ENCODE measurements around the gene MUC5AC.

MUC5AC gene

GRCh38 chr11:1234054-1234720 is 76.4 kb downstream of the MUC5AC start:
- CTCF ChIA-PET: no interaction called here
- Histone ChIP-seq H3K36me3 (ENCODE audit: control insufficient read depth in 4 of 4, insufficient read depth in 4 of 4, low read length in 3 of 4) (no peaks in the 10 kb centered on the region), H3K27ac (ENCODE audit: insufficient read depth in 1 of 2, low read depth in 1 of 2, low read length in 2 of 2, poor library complexity in 1 of 2, severe bottlenecking in 2 of 2) (no peak overlapping the region), H3K4me1 (ENCODE audit: control extremely low read depth in 1 of 4, control insufficient read depth in 4 of 4, insufficient read depth in 4 of 4, low read length in 3 of 4) (no peaks in the 10 kb centered on the region), H3K27me3 (replicated peaks in 2 of 5; ENCODE audit: control insufficient read depth in 4 of 5, insufficient read depth in 5 of 5, low read length in 4 of 5) (no peaks in the 10 kb centered on the region), H3K9me3 (ENCODE audit: control extremely low read depth in 1 of 5, control insufficient read depth in 4 of 5, insufficient read depth in 2 of 5, low read depth in 1 of 5, low read length in 4 of 5) (no peaks in the 10 kb centered on the region), H3K4me3 (ENCODE audit: control insufficient read depth in 1 of 7, extremely low read depth in 1 of 7, insufficient read depth in 4 of 7, low read depth in 2 of 7, low read length in 6 of 7) (no peak overlapping the region)
- DNase-seq: no peak
- WGBS (ENCODE audit: insufficient coverage): 86% methylated on average over 14 of the region's 22 CpGs
- POLR2A ChIA-PET: no interaction called here

- H3K4me3 ChIP-seq (ENCODE audit: control insufficient read depth in 1 of 7, extremely low read depth in 1 of 7, insufficient read depth in 4 of 7, low read depth in 2 of 7, low read length in 6 of 7): no peak overlapping the region
- no peak overlapping the region for H3K27ac ChIP-seq (ENCODE audit: insufficient read depth in 1 of 2, low read depth in 1 of 2, low read length in 2 of 2, poor library complexity in 1 of 2, severe bottlenecking in 2 of 2)
- no peak for DNase-seq
- ChIA-PET CTCF (no interaction called here), POLR2A (no interaction called here)
- WGBS (ENCODE audit: insufficient coverage): 91% methylated on average over 21 of the region's 23 CpGs
- no peaks in the 10 kb centered on the region for H3K9me3 ChIP-seq (ENCODE audit: control extremely low read depth in 1 of 5, control insufficient read depth in 4 of 5, insufficient read depth in 2 of 5, low read depth in 1 of 5, low read length in 4 of 5)
- H3K36me3 ChIP-seq (ENCODE audit: control insufficient read depth in 4 of 4, insufficient read depth in 4 of 4, low read length in 3 of 4): no peaks in the 10 kb centered on the region
- H3K27me3 ChIP-seq (replicated peaks in 2 of 5; ENCODE audit: control insufficient read depth in 4 of 5, insufficient read depth in 5 of 5, low read length in 4 of 5): no peaks in the 10 kb centered on the region
- no peaks in the 10 kb centered on the region for H3K4me1 ChIP-seq (ENCODE audit: control extremely low read depth in 1 of 4, control insufficient read depth in 4 of 4, insufficient read depth in 4 of 4, low read length in 3 of 4)
Observed at GRCh38 chr11:1234771-1235305, 77.1 kb downstream of the MUC5AC start.

- H3K27ac ChIP-seq (ENCODE audit: insufficient read depth in 1 of 2, low read depth in 1 of 2, low read length in 2 of 2, poor library complexity in 1 of 2, severe bottlenecking in 2 of 2): no peak overlapping the region
- H3K4me1 ChIP-seq (ENCODE audit: control extremely low read depth in 1 of 4, control insufficient read depth in 4 of 4, insufficient read depth in 4 of 4, low read length in 3 of 4): no peaks in the 10 kb centered on the region
- CTCF ChIA-PET: no interaction called here
- peaks cover 0 to under 1% (median 0%) of the 10 kb centered on the region in 5 experiments for H3K9me3 ChIP-seq (ENCODE audit: control extremely low read depth in 1 of 5, control insufficient read depth in 4 of 5, insufficient read depth in 2 of 5, low read depth in 1 of 5, low read length in 4 of 5)
- H3K27me3 ChIP-seq (replicated peaks in 2 of 5; ENCODE audit: control insufficient read depth in 4 of 5, insufficient read depth in 5 of 5, low read length in 4 of 5): no peaks in the 10 kb centered on the region
- 87% methylated on average over 17 of the region's 23 CpGs for WGBS (ENCODE audit: insufficient coverage)
- no peak for DNase-seq
- POLR2A ChIA-PET: interaction anchor here (0.6 kb wide), 1 partner anchor 394 kb away, joined by 3 read pairs; no protein-coding TSS in a partner anchor
- no peaks in the 10 kb centered on the region for H3K36me3 ChIP-seq (ENCODE audit: control insufficient read depth in 4 of 4, insufficient read depth in 4 of 4, low read length in 3 of 4)
- no peak overlapping the region for H3K4me3 ChIP-seq (ENCODE audit: control insufficient read depth in 1 of 7, extremely low read depth in 1 of 7, insufficient read depth in 4 of 7, low read depth in 2 of 7, low read length in 6 of 7)
Observed at GRCh38 chr11:1235306-1235900, 77.7 kb downstream of the MUC5AC start.

GRCh38 chr11:1235901-1236315 is 78.2 kb downstream of the MUC5AC start:
- no peaks in the 10 kb centered on the region for H3K4me1 ChIP-seq (ENCODE audit: control extremely low read depth in 1 of 4, control insufficient read depth in 4 of 4, insufficient read depth in 4 of 4, low read length in 3 of 4)
- no peak overlapping the region for H3K27ac ChIP-seq (ENCODE audit: insufficient read depth in 1 of 2, low read depth in 1 of 2, low read length in 2 of 2, poor library complexity in 1 of 2, severe bottlenecking in 2 of 2)
- peaks cover 0 to 5% (median 0%) of the 10 kb centered on the region in 5 experiments for H3K9me3 ChIP-seq (ENCODE audit: control extremely low read depth in 1 of 5, control insufficient read depth in 4 of 5, insufficient read depth in 2 of 5, low read depth in 1 of 5, low read length in 4 of 5)
- H3K27me3 ChIP-seq (replicated peaks in 2 of 5; ENCODE audit: control insufficient read depth in 4 of 5, insufficient read depth in 5 of 5, low read length in 4 of 5): no peaks in the 10 kb centered on the region
- no peaks in the 10 kb centered on the region for H3K36me3 ChIP-seq (ENCODE audit: control insufficient read depth in 4 of 4, insufficient read depth in 4 of 4, low read length in 3 of 4)
- no peak for DNase-seq
- ChIA-PET POLR2A (interaction anchor here (0.6 kb wide), 1 partner anchor 394 kb away, joined by 3 read pairs; no protein-coding TSS in a partner anchor), CTCF (no interaction called here)
- H3K4me3 ChIP-seq (ENCODE audit: control insufficient read depth in 1 of 7, extremely low read depth in 1 of 7, insufficient read depth in 4 of 7, low read depth in 2 of 7, low read length in 6 of 7): no peak overlapping the region
- 84% methylated on average over 13 of the region's 16 CpGs for WGBS (ENCODE audit: insufficient coverage)

- Histone ChIP-seq H3K36me3 (ENCODE audit: control insufficient read depth in 4 of 4, insufficient read depth in 4 of 4, low read length in 3 of 4) (no peaks in the 10 kb centered on the region), H3K27ac (ENCODE audit: insufficient read depth in 1 of 2, low read depth in 1 of 2, low read length in 2 of 2, poor library complexity in 1 of 2, severe bottlenecking in 2 of 2) (no peak overlapping the region), H3K27me3 (replicated peaks in 2 of 5; ENCODE audit: control insufficient read depth in 4 of 5, insufficient read depth in 5 of 5, low read length in 4 of 5) (no peaks in the 10 kb centered on the region), H3K4me1 (ENCODE audit: control extremely low read depth in 1 of 4, control insufficient read depth in 4 of 4, insufficient read depth in 4 of 4, low read length in 3 of 4) (no peaks in the 10 kb centered on the region), H3K4me3 (ENCODE audit: control insufficient read depth in 1 of 7, extremely low read depth in 1 of 7, insufficient read depth in 4 of 7, low read depth in 2 of 7, low read length in 6 of 7) (no peak overlapping the region), H3K9me3 (ENCODE audit: control extremely low read depth in 1 of 5, control insufficient read depth in 4 of 5, insufficient read depth in 2 of 5, low read depth in 1 of 5, low read length in 4 of 5) (peaks cover 0 to 11% (median 0%) of the 10 kb centered on the region in 5 experiments)
- WGBS (ENCODE audit: insufficient coverage): 93% methylated on average over 36 of the region's 37 CpGs
- ChIA-PET POLR2A (no interaction called here), CTCF (no interaction called here)
- DNase-seq: no peak
Observed at GRCh38 chr11:1236316-1237127, 78.8 kb downstream of the MUC5AC start.

- no peaks in the 10 kb centered on the region for H3K27me3 ChIP-seq (replicated peaks in 2 of 5; ENCODE audit: control insufficient read depth in 4 of 5, insufficient read depth in 5 of 5, low read length in 4 of 5)
- ChIA-PET CTCF (no interaction called here), POLR2A (no interaction called here)
- H3K9me3 ChIP-seq (ENCODE audit: control extremely low read depth in 1 of 5, control insufficient read depth in 4 of 5, insufficient read depth in 2 of 5, low read depth in 1 of 5, low read length in 4 of 5): peaks cover 0 to 18% (median 0%) of the 10 kb centered on the region in 5 experiments
- H3K4me1 ChIP-seq (ENCODE audit: control extremely low read depth in 1 of 4, control insufficient read depth in 4 of 4, insufficient read depth in 4 of 4, low read length in 3 of 4): no peaks in the 10 kb centered on the region
- H3K4me3 ChIP-seq (ENCODE audit: control insufficient read depth in 1 of 7, extremely low read depth in 1 of 7, insufficient read depth in 4 of 7, low read depth in 2 of 7, low read length in 6 of 7): no peak overlapping the region
- no peak overlapping the region for H3K27ac ChIP-seq (ENCODE audit: insufficient read depth in 1 of 2, low read depth in 1 of 2, low read length in 2 of 2, poor library complexity in 1 of 2, severe bottlenecking in 2 of 2)
- no peaks in the 10 kb centered on the region for H3K36me3 ChIP-seq (ENCODE audit: control insufficient read depth in 4 of 4, insufficient read depth in 4 of 4, low read length in 3 of 4)
- WGBS (ENCODE audit: insufficient coverage): 86% methylated on average over 12 of the region's 13 CpGs
- DNase-seq: no peak
Observed at GRCh38 chr11:1237128-1237580, 79.4 kb downstream of the MUC5AC start.

GRCh38 chr11:1237851-1238250 is 80.1 kb downstream of the MUC5AC start:
- Histone ChIP-seq H3K4me1 (ENCODE audit: control extremely low read depth in 1 of 4, control insufficient read depth in 4 of 4, insufficient read depth in 4 of 4, low read length in 3 of 4) (no peaks in the 10 kb centered on the region), H3K9me3 (ENCODE audit: control extremely low read depth in 1 of 5, control insufficient read depth in 4 of 5, insufficient read depth in 2 of 5, low read depth in 1 of 5, low read length in 4 of 5) (peaks cover 0 to 22% (median 0%) of the 10 kb centered on the region in 5 experiments), H3K36me3 (ENCODE audit: control insufficient read depth in 4 of 4, insufficient read depth in 4 of 4, low read length in 3 of 4) (no peaks in the 10 kb centered on the region), H3K27me3 (replicated peaks in 2 of 5; ENCODE audit: control insufficient read depth in 4 of 5, insufficient read depth in 5 of 5, low read length in 4 of 5) (no peaks in the 10 kb centered on the region), H3K4me3 (ENCODE audit: control insufficient read depth in 1 of 7, extremely low read depth in 1 of 7, insufficient read depth in 4 of 7, low read depth in 2 of 7, low read length in 6 of 7) (no peak overlapping the region), H3K27ac (ENCODE audit: insufficient read depth in 1 of 2, low read depth in 1 of 2, low read length in 2 of 2, poor library complexity in 1 of 2, severe bottlenecking in 2 of 2) (no peak overlapping the region)
- ChIA-PET CTCF (no interaction called here), POLR2A (no interaction called here)
- WGBS (ENCODE audit: insufficient coverage): 82% methylated on average over 10 of the region's 10 CpGs
- DNase-seq: no peak

Data from common myeloid progenitor, CD34-positive (primary cell).